NCI-H1694 treated with DMSO at 0.1 percent for 48 hours (cell line): ENCODE data around the gene TRMT6.

ENCODE experiments used
- DNase-seq: peaks from one replicate; lab custom pipeline; 2025; lab: John Stamatoyannopoulos, UW

Gene TRMT6, protein sequence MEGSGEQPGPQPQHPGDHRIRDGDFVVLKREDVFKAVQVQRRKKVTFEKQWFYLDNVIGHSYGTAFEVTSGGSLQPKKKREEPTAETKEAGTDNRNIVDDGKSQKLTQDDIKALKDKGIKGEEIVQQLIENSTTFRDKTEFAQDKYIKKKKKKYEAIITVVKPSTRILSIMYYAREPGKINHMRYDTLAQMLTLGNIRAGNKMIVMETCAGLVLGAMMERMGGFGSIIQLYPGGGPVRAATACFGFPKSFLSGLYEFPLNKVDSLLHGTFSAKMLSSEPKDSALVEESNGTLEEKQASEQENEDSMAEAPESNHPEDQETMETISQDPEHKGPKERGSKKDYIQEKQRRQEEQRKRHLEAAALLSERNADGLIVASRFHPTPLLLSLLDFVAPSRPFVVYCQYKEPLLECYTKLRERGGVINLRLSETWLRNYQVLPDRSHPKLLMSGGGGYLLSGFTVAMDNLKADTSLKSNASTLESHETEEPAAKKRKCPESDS

DNA sequence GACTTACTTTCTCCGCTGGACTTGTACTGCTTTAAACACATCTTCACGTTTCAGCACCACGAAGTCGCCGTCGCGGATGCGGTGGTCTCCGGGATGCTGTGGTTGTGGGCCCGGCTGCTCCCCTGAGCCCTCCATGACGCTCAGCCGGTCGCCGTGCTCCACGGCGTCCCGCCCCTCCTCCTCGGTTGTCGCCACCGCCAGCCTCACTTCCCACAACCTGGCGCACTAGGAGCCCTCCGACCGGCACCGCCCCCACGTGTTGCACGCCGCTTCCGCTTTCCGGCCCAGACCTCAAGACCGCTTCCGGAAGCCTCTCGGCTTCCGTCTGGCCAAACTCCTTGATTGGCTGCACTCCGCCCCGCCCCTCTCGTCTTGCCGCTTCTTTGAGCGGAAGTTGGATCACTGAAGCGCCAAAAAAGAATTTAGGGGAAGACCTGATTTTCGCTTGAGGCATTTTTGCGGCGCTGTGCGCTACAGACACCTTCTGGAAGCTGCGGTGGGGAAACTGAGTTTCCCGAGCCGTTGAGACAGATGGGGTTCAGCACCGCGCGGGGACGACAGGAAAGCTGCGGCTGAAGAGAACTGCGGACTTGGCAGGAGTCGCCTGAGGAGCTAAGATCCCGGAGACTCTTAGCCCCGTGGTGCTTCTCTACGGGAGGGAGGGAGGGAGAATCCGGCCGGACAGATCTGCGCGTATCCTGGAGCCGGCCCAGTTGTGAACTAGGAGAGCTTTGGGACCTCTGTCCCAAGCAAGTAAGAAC, at the start of gene TRMT6, which contains the start of gene MCM8:
TSS of gene TRMT6 (minus strand) at position 263 of the 761 bp plus-strand sequence. CDS start at position 135, 128 bp downstream.
TSS of gene MCM8 (plus strand) at position 382 of the 761 bp plus-strand sequence. CDS start 1,364 bp downstream, outside the sequence.
- DNase-seq = peak; percentile 94

DNA sequence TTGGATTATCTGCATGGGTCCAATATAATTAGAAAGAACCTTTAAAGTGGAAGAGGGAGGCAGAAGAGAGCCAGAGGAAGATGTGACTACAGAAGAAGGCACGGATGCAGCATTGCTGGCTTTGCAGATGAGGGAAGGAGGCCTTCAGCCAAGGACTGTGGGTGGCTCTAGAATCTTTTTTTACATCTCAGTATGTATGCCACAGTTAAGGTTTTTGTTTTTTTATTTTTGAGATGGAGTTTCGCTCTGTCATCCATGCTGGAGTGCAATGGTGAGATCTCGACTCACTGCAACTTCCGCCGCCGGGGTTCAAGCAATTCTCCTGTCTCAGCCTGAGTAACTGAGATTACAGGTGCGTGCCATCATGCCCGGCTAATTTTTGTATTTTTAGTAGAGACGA, 49.5 kb upstream of the TRMT6 start:
- no peak for DNase-seq

DNA sequence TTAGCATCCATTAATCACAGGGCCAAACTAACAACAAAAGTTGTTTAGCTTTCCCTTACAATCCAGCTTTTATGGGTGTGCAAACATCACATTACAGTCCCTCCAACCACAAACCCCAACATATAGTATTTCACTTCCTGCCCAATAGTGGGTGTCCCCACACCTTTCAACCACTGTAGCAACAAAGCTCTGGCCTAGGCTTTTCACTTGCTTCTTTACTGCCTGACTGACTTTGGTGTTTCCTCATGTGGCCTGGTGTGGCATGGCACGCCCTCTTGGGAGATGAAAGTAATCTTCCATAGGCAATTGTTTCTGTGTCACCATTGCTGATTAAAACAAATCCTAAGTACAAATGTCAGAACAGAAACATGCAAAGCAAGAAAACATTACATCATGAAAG, 46.4 kb upstream of the TRMT6 start:
- DNase-seq = no peak

DNA sequence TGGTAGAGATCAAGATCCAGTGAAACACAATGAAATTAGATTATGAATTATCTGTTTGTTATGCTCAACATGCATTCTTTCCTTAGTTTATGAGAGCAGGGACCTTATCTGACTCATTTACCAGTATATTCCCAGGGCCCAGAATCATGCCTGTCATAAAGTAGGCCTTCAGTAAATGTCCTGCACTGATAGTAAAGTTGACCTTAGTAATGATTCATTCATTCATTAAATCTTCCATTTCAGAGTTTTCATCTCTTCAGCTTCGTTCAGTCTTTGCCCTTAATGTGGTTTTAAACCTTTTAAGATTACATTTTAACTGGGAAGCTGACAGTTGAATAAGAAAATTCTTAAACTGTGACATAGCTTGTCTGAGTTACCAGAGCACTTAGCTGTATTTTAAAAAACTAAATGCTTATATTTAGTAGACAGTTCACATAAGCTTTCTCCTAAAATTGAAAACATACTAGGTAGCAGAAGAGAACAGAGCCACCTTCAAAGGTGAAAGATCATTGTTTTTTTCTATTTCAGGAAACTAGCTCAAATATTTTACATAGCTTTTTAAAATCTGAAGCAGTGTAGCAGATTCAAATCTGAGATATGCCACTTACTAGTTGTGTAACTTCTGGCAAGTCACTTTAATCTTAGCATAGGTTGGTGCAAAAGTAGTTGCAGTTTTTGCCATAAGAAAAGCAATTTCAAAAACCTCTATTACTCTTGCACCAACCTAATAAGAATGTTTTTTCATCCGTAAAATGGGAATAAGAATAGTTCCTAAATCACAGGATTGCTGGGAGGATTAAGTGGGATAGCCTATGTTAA, 41.5 kb upstream of the TRMT6 start:
- no peak for DNase-seq

DNA sequence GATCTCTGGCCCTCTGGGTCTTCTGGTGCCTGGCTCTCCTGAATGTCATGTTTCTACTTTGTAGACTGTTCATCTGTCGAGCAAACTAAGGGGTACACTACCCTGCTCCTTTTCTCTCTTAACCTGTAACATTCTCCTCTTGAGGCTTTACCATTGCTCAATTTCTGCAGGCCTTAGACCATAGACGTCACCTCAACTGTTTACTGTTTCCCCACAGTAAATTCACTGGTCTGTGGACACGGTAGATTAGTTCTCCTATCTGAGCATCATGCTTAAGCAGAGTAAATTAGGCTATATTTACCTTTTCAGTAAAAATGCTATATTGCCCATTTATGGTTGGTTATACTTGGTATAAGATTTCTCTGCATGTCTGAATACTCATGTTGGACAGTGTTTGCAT, 40.6 kb upstream of the TRMT6 start:
- DNase-seq = no peak

DNA sequence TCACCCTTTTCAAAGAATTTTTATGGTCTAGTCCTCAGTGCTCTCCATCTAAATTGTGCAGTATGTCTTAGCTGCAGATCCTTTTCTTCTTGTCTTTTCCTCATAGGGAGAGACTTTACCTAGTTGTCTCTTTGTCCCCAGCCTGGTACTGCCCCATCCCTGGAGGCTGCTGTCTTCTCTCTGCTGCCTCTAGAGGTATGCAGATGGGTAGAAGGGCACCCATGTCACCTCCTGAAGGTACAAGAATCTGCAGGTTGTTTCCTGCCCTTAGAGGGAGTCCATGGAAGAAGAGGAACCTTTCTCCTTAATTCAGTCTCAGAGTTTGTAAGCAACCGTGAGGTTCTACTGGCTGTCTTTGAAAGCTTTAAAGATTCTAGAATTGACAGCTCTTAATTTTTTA, 39.2 kb upstream of the TRMT6 start:
- DNase-seq = no peak

DNA sequence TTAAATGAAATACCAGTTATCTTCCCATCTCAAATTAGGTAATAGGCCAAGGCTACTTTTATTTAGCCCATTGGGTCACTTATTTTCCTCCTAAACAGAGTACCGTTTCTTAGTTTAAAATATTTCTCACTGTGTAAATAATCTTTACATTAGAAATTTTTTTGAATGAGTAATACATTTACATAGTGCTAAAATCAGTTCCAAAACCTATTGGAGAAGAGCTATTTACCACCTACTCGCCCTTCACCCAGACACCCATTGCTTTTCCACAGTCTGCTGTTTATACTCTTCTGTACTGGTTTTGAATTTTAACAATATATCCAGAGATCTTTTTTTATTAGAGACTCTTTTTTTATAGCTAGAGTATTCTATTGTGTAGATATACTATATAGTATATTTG, 37.0 kb upstream of the TRMT6 start:
- DNase-seq = no peak

- no peak for DNase-seq
These were observed 30.6 kb upstream of the TRMT6 start for GRCh38 chr20:5980720-5981538.

- no peak for DNase-seq
These were observed 29.5 kb upstream of the TRMT6 start for GRCh38 chr20:5979801-5980200.

- DNase-seq = no peak
These were observed 27.6 kb upstream of the TRMT6 start for GRCh38 chr20:5977975-5978374.

DNA sequence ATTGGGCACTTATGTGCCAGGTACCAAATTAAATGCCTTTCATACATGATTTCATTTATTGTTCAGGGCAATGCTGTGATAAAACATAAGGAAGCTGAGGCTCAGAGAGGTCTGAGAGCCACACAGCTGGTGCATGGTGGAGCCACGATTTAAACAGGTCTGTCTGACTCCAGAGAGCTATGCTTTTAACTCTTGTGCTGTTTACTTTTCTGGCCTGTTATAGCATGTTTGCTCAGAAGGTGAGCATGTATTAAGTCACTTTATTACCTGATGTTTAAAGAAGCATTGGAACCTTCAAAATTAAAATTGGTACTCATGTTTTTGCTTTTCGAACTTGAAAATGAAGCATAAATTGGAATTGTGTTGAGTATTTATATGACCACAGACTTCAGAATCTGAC, 26.9 kb upstream of the TRMT6 start:
- no peak for DNase-seq

GRCh38 chr20:5975778-5976177, 25.4 kb upstream of the TRMT6 start:
- no peak for DNase-seq

DNA sequence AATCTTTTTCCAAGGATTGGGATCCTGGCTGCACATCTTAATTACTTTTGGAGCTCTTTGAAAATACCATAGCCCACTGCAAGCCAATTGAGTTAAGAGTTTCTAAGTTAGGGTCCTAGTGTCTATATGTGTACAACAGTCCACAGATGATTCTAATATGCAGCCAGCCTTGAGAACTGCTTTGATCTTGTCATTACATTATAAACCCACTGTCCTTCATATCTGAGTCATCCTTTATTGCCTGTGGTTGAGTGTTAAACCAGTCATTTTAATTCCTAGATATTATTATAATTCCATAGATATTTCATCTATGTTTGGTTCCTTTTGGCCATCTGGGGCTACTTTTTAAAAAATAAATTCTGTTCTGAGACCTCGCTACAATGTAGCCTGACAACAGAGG, 24.2 kb upstream of the TRMT6 start:
- no peak for DNase-seq

GRCh38 chr20:5973971-5974370, 23.6 kb upstream of the TRMT6 start:
- no peak for DNase-seq

GRCh38 chr20:5973172-5973571, 22.8 kb upstream of the TRMT6 start:
- no peak for DNase-seq

DNA sequence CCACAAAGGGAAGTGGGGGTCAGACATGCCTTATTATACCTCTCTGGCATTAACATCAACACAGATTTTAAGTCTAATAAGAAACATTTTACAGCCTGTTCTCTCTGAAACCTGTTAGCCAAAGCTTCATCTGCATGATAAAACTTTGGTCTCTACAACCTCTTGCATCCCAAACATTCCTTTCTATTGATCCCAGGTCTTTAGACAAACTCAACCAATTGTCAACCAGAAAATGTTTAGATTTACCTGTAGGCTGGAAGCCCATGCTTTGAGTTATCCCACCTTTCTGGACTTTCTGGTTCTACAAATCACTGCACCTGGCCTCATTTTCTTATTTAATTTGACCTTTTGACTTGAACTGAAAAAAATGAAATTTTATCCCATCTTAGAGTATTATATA, 20.9 kb upstream of the TRMT6 start:
- no peak for DNase-seq

DNA sequence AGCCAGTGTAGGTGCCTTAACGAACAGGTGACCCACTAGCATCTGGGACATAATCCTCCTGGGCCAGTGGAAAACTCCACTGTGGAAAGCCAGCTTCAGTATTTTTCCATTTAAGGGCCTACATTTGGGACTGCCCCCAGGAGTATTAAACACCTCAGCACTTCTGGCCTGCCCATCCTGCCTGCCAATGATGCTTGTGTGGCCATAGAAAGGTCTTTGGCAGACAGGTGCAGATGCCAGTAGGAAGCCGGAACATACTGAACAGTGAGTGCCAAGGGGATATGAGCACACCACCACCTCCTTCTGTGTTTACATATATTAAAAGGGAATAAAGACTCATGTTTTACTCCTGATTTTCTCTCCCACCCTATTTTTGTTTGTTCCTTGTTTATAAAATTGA, 20.0 kb upstream of the TRMT6 start:
- DNase-seq = no peak

GRCh38 chr20:5969940-5970339, 19.6 kb upstream of the TRMT6 start:
- DNase-seq = no peak

DNA sequence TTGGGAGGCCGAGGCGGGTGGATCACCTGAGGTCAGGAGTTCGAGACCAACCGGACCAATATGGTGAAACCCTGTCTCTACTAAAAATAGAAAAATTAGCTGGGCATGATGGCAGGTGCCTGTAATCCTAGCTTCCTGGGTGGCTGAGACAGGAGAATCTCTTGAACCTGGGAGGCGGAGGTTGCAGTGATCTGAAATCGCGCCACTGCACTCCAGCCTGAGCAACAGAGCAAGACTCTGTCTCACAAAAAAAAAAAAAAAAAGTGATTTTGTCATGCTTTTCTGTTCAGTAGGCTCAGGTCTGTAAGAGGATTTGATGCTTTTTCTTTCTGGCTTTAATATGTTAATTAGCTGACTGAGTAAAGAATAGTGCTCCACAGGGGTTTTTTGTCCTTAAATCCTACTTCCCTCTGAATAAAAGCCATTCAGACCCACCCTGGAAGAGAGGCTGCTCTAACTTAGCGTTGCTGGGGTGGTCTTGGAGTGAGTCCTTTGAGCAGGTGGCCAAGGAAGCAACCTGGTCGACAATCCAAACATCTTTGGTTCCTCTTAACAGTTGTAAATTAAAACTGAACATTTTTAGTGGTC, 19.1 kb upstream of the TRMT6 start:
- DNase-seq = no peak

DNA sequence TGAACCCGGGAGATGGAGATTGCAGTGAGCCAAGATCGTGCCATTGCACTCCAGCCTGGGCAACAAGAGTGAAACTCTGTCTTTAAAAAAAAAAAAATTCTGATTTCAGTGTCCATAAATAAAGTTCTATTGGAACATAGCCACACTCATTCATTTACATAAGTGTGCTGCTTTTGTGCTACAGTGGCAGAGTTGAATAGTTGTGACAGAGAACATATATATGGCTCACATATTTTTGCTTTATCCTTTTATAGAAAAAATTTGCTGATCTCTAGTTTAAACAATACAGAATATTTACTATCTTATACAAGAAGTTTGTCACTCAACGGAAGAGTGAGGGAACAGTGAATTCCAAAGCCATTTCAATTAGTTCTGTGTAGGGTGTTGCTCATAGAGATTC, 18.1 kb upstream of the TRMT6 start:
- DNase-seq = no peak

GRCh38 chr20:5967469-5967868, 17.1 kb upstream of the TRMT6 start:
- no peak for DNase-seq
